Activated naive CD4-positive, alpha-beta T cell treated with anti-CD3 and anti-CD28 coated beads for 36 hours (primary cell): ENCODE results near the gene AK2. TPM values are rescaled to one million over a fixed set of nuclear protein-coding genes. Genes with fewer than 3 reads are reported as not detected.
"Not testable (repeated sequence)": the region's sequence is repeated elsewhere in the genome, so short reads cannot be mapped to it uniquely, and the experiment has no call there.

Source experiments
- CTCF ChIA-PET: fragments of 350-600 bp; sonication (Branson Sonifier 250); formaldehyde crosslinking; loops from one replicate; lab custom pipeline; 2021; ENCODE audit warnings: antibody characterized with exemption; lab: Charles Lee
- DNase-seq: peaks from one replicate; pipeline ENCODE4 v3.0.0-alpha.2; 2020
- H3K27ac Mint-ChIP-seq: one replicate; pipeline ENCODE4 v1.8.0; 2021; ENCODE audit warnings: mild to moderate bottlenecking, mixed read lengths
- H3K27me3 Mint-ChIP-seq: one replicate; pipeline ENCODE4 v1.8.0; 2021; ENCODE audit warnings: low read depth, mixed read lengths
- H3K36me3 Mint-ChIP-seq: one replicate; pipeline ENCODE4 v1.8.0; 2021; ENCODE audit warnings: low read depth, mixed read lengths
- H3K4me1 Mint-ChIP-seq: one replicate; pipeline ENCODE4 v1.8.0; 2021; ENCODE audit warnings: low read depth, mixed read lengths
- H3K4me3 Mint-ChIP-seq: one replicate; pipeline ENCODE4 v1.8.0; 2021; ENCODE audit warnings: mild to moderate bottlenecking, moderate library complexity, mixed read lengths
- H3K9me3 Mint-ChIP-seq: one replicate; pipeline ENCODE4 v1.8.0; 2021; ENCODE audit warnings: mixed read lengths
- intact Hi-C: fragments of 100-400 bp; cut with micrococcal nuclease; formaldehyde crosslinking; loops from one replicate; pipeline ENCODE4 v1.15.1; 2023
- total RNA-seq, 2 experiments: library from RNA; stranded (reverse); gene quantifications; one replicate each; pipeline ENCODE4 v1.2.3, GENCODE V29; 2021

Gene AK2
- total RNA-seq, 2 experiments from 2014 or later, result 311 to 328 TPM

DNA sequence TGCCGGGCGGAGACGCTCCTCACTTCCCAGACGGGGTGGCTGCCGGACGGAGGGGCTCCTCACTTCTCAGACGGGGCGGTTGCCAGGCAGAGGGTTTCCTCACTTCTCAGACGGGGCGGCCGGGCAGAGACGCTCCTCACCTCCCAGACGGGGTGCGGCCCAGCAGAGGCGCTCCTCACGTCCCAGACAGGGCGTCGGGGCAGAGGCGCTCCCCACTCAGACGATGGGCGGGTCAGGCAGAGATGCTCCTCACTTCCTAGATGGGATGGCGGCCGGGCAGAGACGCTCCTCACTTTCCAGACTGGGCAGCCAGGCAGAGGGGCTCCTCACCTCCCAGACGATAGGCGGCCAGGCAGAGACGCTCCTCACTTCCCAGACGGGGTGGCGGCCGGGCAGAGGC, 61.6 kb downstream of the AK2 start:
- peaks cover 23% of the 10 kb centered on the region for H3K27me3 Mint-ChIP-seq
- intact Hi-C loops, DNase-seq, H3K36me3 Mint-ChIP-seq, CTCF ChIA-PET, H3K4me1 Mint-ChIP-seq, H3K4me3 Mint-ChIP-seq, H3K9me3 Mint-ChIP-seq, H3K27ac Mint-ChIP-seq: not testable (repeated sequence)

DNA sequence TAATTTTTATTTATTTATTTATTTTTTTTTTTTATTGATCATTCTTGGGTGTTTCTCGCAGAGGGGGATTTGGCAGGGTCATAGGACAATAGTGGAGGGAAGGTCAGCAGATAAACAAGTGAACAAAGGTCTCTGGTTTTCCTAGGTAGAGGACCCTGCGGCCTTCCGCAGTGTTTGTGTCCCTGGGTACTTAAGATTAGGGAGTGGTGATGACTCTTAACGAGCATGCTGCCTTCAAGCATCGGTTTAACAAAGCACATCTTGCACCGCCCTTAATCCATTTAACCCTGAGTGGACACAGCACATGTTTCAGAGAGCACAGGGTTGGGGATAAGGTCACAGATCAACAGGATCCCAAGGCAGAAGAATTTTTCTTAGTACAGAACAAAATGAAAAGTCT, 63.2 kb downstream of the AK2 start:
- CTCF ChIA-PET, DNase-seq, H3K27ac Mint-ChIP-seq, H3K4me3 Mint-ChIP-seq, H3K36me3 Mint-ChIP-seq, intact Hi-C loops, H3K9me3 Mint-ChIP-seq: not testable (repeated sequence)
- H3K27me3 Mint-ChIP-seq, result peaks cover 23% of the 10 kb centered on the region
- peaks cover 10% of the 10 kb centered on the region for H3K4me1 Mint-ChIP-seq

DNA sequence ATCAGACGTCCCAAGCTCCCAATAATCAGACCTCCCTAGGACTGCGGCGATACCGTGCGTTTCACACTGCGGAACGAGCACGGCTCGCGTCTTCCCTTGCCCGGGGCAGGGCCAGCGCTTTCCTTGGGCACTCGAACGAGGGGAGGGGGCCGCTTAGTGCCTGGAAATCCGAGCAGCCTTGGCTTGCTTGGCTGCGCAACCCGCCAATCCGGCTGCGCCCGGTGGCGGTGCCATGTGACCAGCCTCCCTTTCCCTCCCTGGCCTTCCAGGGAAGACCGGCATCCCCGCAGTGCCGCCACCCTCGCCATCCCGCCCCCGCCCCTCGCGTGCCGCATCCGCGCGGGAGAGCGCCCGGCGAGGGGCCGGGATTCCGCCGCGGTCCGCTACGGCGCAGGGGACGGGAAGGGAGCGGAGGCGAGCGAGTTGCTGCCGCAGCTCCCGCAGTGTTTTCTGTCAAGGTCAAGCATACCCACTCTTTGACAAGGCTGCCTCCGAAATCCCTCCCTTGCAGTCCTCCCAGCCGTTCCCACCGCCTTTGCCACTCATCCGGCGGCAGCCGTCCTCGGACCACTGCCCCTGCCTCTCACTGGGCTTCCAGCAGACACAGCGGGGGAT, 63.8 kb downstream of the AK2 start:
- no peak for DNase-seq
- H3K36me3 Mint-ChIP-seq, result no peaks in the 10 kb centered on the region
- peaks cover 23% of the 10 kb centered on the region for H3K27me3 Mint-ChIP-seq
- no peaks in the 10 kb centered on the region for H3K9me3 Mint-ChIP-seq
- CTCF ChIA-PET, result interaction anchor here (0.6 kb wide), 1 partner anchor 8 kb away, joined by 3 read pairs; no protein-coding TSS in a partner anchor
- intact Hi-C loops, result no loop called here
- peaks cover 16% of the 10 kb centered on the region for H3K4me1 Mint-ChIP-seq
- H3K4me3 Mint-ChIP-seq, result peak overlapping the region; percentile 66
- no peak overlapping the region for H3K27ac Mint-ChIP-seq

DNA sequence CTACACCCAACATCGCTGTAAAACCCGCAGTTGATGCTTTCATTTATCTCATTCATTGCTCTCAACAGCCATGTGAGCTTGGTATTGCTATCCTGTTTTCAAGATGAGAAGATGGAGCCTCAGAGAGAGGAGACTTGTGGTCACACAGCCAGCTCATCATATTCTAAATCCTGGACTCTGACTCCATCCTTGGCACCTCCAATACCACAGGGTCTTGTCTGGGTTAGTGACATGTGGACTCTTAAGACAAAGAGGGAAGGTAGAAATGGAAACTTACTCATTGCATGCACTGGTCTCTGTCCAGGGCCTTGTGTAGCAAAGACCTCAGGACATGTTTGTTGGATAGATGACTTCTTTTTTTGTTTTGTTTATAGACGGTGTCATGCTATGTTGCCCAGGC, 65.1 kb downstream of the AK2 start:
- CTCF ChIA-PET, result interaction anchor here (0.6 kb wide), 1 partner anchor 45 kb away, joined by 3 read pairs; no protein-coding TSS in a partner anchor
- no peaks in the 10 kb centered on the region for H3K36me3 Mint-ChIP-seq
- no peak overlapping the region for H3K27ac Mint-ChIP-seq
- DNase-seq, result no peak
- H3K27me3 Mint-ChIP-seq, result peaks cover 23% of the 10 kb centered on the region
- intact Hi-C loops, result no loop called here
- no peaks in the 10 kb centered on the region for H3K9me3 Mint-ChIP-seq
- H3K4me3 Mint-ChIP-seq, result no peak overlapping the region
- peaks cover 27% of the 10 kb centered on the region for H3K4me1 Mint-ChIP-seq

DNA sequence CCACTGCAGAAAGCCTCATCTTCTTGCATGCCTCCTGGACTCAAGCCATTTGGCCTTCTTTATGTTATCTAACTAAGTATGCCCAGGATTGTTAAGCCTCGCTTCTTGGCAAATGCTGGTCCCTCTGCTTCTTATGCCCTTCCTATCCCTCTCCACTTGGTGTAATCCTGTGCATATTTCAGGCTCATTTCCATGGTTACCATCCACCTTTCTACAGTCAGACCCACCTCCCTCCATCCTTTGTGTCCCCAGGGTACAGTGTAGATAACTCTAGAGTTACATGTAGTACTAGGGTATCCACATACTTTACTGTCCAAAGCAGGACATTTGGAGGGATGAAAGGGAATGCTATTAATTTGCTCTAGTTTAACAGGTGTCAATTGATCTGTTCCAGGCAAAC, 65.5 kb downstream of the AK2 start:
- H3K4me1 Mint-ChIP-seq, result peaks cover 28% of the 10 kb centered on the region
- no peaks in the 10 kb centered on the region for H3K9me3 Mint-ChIP-seq
- DNase-seq, result no peak
- CTCF ChIA-PET, result no interaction called here
- intact Hi-C loops, result no loop called here
- H3K27me3 Mint-ChIP-seq, result peaks cover 23% of the 10 kb centered on the region
- H3K27ac Mint-ChIP-seq, result no peak overlapping the region
- H3K36me3 Mint-ChIP-seq, result no peaks in the 10 kb centered on the region
- H3K4me3 Mint-ChIP-seq, result no peak overlapping the region

DNA sequence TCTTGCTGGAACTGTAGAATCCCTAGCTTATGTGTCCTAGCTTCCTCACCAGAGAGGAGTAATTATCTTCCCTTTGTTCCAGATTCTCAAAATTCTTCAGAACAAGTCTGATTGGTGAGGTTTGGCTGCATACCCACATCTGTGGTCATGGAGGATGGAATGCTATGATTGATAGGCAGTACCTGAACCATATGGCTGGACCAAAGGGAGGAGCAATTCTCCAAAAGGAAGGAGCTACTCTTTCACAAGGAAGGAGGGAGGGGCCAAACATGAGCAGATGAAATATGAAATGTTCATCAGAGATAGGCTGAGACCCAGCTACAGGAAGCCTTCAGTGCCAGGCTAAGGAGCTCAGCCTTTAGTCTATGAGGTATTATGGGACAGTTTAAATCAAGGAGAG, 67.1 kb downstream of the AK2 start:
- no peak overlapping the region for H3K27ac Mint-ChIP-seq
- intact Hi-C loops, result no loop called here
- no peaks in the 10 kb centered on the region for H3K9me3 Mint-ChIP-seq
- CTCF ChIA-PET, result interaction anchor here (1.3 kb wide), 1 partner anchor 15 kb away, joined by 3 read pairs; no protein-coding TSS in a partner anchor
- peaks cover 30% of the 10 kb centered on the region for H3K4me1 Mint-ChIP-seq
- H3K36me3 Mint-ChIP-seq, result no peaks in the 10 kb centered on the region
- no peak for DNase-seq
- no peak overlapping the region for H3K4me3 Mint-ChIP-seq
- peaks cover 21% of the 10 kb centered on the region for H3K27me3 Mint-ChIP-seq

DNA sequence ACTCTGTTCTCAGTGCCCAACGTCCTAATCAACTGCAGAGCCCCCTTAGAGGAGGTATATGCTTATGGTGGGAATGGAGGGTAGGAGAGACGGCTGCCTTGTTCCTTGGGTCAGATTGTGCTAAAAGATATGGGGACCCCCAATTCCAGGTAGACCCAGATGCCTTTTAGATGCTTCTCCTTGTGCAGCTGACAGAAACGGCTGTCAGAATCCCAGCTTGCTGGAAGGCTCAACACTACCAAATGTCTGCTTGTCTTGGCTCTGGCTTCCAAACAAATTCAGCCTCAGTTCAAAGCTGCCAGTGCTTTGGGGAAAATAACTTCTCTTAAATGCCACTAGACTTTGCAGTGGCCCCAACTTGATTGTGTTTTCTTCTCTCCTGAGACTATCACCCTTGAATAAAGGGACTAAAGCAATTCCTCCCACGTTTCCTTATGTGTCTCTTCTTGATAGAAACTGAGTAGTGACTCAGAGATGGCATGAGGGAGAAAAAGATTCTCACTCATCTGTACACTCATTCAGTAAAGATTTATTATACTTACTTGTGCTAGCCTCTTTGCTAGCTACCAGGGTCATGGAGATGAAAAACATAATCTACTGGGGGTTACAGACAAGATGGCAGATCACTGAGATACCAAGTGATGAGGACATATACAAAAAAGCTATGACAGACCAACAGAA, 68.7 kb downstream of the AK2 start:
- no peak for DNase-seq
- CTCF ChIA-PET, result interaction anchor here (0.9 to 1.0 kb wide), 2 partner anchors 31 to 88 kb away, joined by 3 to 4 read pairs; no protein-coding TSS in a partner anchor
- no peaks in the 10 kb centered on the region for H3K36me3 Mint-ChIP-seq
- no peaks in the 10 kb centered on the region for H3K9me3 Mint-ChIP-seq
- H3K27me3 Mint-ChIP-seq, result peaks cover 19% of the 10 kb centered on the region
- intact Hi-C loops, result loop anchor here (1.0 kb wide), 1 partner anchor 13 kb away; no protein-coding TSS in a partner anchor
- H3K27ac Mint-ChIP-seq, result no peak overlapping the region
- no peak overlapping the region for H3K4me3 Mint-ChIP-seq
- H3K4me1 Mint-ChIP-seq, result peaks cover 35% of the 10 kb centered on the region

DNA sequence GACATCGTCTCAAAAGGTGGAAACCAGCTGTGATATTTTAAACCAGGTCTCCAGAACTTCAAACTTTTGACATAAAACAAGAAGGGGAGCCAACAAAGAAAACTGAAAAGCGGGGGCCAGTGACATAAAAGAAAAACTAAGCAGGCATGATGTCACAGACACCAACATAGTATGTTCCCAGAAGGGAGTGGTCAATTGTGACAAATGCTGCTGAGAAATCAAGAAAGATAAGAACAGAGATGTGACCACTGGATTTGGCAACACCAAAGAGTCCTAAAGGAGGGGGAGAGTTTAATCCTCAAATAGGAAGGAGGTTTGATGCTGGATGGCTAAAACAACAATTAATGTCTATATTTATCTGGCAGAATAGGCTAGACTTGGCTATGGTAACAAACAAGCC, 69.8 kb downstream of the AK2 start:
- intact Hi-C loops, result no loop called here
- Mint-ChIP-seq H3K4me3 (no peak overlapping the region), H3K4me1 (peaks cover 41% of the 10 kb centered on the region), H3K27ac (no peak overlapping the region), H3K36me3 (no peaks in the 10 kb centered on the region), H3K9me3 (no peaks in the 10 kb centered on the region), H3K27me3 (peaks cover 11% of the 10 kb centered on the region)
- CTCF ChIA-PET, result interaction anchor here (1.3 kb wide), 1 partner anchor 14 kb away, joined by 3 read pairs; no protein-coding TSS in a partner anchor
- no peak for DNase-seq

DNA sequence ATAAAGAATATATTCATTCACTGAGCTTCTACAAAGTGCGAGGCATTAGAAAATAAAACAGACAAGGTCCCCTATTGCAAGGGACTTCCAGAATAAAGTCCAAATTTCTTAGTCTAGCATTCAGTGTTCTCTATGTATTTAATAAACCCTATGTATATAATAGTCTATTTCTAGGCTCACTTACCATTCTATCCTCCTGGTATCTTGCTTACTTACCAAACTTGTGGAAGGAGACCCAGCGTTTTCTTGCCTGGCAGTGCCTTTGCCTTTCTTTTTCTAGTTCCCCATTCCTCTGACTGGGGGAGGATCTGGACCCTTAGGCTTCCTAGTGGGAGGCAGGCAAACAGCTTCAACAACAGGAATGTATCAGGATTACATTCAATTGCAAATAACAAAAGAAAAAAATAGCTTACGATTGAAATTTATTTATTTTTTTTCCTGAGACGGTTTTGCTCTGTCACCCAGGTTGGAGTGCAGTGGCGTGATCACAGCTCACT, 71.4 kb downstream of the AK2 start:
- intact Hi-C loops, result loop anchor here (1.0 to 2.0 kb wide), 5 partner anchors 60 to 382 kb away; partner anchors contain the start of genes AK2, S100PBP and YARS1
- peak overlapping the region; percentile 86 for H3K4me3 Mint-ChIP-seq
- peak overlapping the region; percentile 82 for H3K27ac Mint-ChIP-seq
- H3K9me3 Mint-ChIP-seq, result no peaks in the 10 kb centered on the region
- no peaks in the 10 kb centered on the region for H3K36me3 Mint-ChIP-seq
- H3K27me3 Mint-ChIP-seq, result no peaks in the 10 kb centered on the region
- peaks cover 46% of the 10 kb centered on the region for H3K4me1 Mint-ChIP-seq
- DNase-seq, result no peak
- CTCF ChIA-PET, result interaction anchor here (0.7 kb wide), 1 partner anchor 162 kb away, joined by 3 read pairs; no protein-coding TSS in a partner anchor

DNA sequence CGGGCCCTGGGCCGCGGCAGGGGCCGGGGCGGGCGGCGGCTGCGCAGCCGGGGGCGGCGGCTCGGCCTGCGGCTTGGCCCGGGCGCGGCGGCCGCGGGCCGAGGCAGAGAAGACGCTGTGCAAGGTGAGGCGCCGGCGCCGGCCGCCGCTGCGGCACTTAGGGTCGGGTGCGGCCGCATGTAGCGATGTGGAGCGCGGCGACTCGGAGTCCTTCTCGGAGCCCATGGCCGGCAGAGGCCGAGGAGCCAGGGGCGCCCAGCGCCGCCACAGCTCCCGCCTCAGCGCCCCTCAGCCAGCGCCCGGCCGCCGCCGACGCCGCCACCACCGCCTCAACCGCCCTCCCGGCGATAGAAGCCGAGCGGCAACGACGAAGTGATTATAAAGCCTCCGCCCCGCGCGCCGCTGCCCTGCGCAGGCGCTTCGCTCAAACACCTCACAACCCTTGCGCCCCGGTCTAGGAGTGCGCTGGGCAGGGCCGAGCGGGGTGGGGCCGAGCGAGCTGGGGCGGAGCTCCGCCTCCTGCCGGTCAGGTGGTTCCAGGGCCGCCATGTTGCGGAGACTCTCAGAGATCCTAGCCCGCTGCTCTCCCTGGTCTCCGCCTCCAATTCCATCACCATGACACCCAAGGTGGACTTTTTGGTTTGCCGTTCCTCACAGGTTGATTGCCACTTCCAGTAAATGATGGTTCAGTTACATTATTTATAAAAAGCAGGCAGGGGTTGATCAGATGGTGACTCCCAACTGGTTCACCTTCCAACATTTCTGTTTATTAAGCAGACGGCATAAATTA, 72.0 kb downstream of the AK2 start, which contains the start of gene RNF19B:
RNF19B (minus strand) TSS at position 349 of the 790 bp plus-strand sequence; CDS start at position 225, 124 bp downstream.
- intact Hi-C loops, result loop anchor here (1.0 to 5.0 kb wide), 9 partner anchors 17 to 382 kb away; partner anchors contain the start of genes AK2, AZIN2, RBBP4 and S100PBP
- Mint-ChIP-seq H3K36me3 (no peaks in the 10 kb centered on the region), H3K9me3 (no peaks in the 10 kb centered on the region), H3K27me3 (no peaks in the 10 kb centered on the region), H3K4me1 (peaks cover 48% of the 10 kb centered on the region), H3K4me3 (peak within 1 kb of the TSS; percentile 86), H3K27ac (peak within 1 kb of the TSS; percentile 82)
- DNase-seq, result peak; percentile 97
- CTCF ChIA-PET, result interaction anchor here (0.7 kb wide), 1 partner anchor 163 kb away, joined by 3 read pairs; no protein-coding TSS in a partner anchor

DNA sequence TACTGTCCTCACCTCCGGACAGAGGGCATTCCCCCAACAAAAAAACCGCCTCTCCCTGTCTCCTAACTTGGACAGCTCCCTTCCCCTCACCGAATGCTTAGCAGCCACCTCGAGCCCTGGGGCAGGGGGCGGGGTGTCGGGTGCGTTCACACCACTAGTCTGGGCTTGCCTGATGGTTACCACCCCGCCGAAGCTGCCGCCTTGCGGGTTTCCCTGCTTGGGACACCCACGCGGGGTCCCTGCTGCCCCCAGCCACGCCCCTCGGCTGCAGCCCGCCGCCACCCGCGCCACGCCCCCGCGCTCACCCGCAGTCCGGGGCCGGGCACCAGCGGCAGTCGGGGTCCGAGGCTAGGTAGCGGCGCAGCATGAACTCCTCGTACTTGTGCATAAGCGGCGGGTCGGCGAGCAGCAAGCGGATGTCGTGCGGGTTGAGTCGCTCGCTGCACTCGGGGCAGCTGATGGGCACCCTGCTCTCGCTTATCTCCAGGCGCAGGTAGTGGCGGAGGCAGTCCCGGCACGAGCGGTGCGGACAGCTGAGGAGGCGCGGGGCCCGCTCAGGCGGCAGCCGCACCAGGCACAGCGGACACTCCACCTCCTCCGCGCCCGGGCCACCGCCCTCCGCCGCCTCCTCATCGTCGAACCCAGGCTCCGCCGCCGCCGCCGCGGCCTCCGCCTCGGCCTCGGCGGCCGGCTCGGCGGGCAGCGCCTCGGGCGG, 72.8 kb downstream of the AK2 start:
- CTCF ChIA-PET, result interaction anchor here (0.8 kb wide), 1 partner anchor 17 kb away, joined by 4 read pairs; no protein-coding TSS in a partner anchor
- intact Hi-C loops, result loop anchor here (1.0 to 5.0 kb wide), 9 partner anchors 17 to 383 kb away; partner anchors contain the start of genes AK2, AZIN2, RBBP4 and S100PBP
- no peak overlapping the region for H3K27ac Mint-ChIP-seq
- no peaks in the 10 kb centered on the region for H3K9me3 Mint-ChIP-seq
- H3K4me1 Mint-ChIP-seq, result peaks cover 49% of the 10 kb centered on the region
- no peaks in the 10 kb centered on the region for H3K27me3 Mint-ChIP-seq
- peak; percentile 71 for DNase-seq
- H3K4me3 Mint-ChIP-seq, result peak overlapping the region; percentile 80
- H3K36me3 Mint-ChIP-seq, result no peaks in the 10 kb centered on the region
